Hippocampal formation (tissue), 2 donors: Measurements from ENCODE around the gene CTNNB1.

ENCODE experiments used
- DNase-seq, 2 donors: peaks; one replicate each; lab custom pipeline; 2025; lab: John Stamatoyannopoulos, UW

CTNNB1 gene

DNA sequence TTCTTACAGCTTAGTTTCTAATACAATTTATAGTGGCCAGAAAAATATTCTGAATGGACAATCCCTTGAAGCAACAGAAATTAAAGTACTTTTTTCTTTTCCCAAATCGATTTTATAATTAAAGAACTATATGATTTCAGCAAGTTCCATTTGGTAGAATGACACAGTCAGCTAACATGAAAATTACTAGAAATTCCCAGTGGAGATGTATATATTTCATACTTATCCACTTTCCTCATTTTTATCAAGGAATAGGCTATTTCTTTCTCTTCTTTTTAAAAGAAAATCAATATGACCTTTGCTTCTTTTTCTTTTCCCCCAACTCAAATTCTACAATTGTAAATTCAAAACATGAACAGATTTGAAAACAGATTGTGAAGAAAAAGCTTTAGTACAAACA is 6.4 kb upstream of the CTNNB1 start:
- DNase-seq, result no peak

DNA sequence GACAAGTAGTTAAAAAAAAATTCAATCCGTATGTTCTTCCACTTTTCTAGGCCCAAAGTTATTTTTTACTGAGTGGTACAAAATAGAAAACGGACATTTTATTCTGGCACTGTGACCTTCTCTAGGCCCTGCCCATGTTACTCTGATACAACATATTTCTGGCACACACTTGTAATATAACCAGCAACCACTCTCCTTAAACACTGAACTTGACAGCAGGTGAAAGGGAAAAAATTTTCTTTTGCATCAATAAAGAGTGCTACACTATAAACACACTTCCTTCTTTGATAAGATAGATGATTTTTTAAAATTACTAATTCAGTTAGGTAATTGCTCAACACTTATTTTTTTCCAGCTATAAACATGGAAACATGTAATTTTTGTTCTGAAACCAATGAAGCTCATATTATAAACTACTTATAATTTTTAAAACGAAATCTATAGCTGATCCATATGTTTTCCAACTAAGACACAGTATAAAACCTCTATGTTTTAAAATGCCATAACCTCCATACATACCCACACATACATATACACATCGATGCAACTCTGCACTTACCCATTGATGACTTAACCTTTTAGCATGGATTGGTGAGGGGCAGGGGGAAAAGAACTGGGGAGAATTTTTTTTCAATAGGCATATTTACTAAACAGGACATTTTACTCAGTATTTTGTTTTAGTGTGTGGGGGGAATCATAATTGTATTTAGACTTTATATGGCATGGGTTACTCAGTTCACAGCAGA is 5.3 kb upstream of the CTNNB1 start:
- no peak for DNase-seq

DNA sequence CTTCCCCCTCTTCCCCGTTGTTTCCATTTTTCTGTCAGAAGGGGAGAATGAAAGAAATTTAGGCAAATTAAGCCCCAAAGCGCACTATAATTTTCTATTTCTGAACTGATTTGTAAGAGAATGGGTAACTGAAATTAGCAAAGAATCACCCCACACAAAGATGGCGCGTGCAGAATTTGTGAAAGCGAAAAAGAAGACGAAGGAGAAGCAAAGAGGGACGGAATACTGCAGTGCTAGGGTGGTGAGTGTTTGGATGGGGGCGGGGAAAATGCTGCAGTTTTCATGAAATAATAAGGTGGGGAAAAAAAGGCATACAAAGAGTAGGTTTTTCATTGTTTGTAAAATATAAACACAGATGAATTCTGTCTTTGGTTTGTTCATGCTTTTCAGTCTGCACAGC is 4.6 kb upstream of the CTNNB1 start:
- no peak for DNase-seq

DNA sequence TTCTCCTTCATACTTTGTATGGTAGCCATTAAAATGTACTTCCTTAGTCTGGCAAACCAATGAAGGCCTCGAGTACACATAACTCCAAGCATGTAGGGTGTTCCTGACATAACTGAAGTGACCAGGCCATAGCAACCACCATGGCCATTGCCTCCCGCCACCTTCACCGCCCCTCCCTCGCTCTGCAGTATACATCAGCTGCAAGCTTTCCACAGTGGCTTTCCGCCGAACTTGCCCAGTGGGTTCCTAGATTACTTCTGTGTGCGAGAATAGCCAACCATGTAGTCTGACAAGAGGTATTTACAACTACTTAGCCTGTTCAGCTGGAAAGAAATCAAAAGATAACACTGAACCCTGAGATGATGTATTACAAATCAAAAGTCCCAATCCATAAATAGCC is 3.4 kb upstream of the CTNNB1 start:
- DNase-seq, result no peak

DNA sequence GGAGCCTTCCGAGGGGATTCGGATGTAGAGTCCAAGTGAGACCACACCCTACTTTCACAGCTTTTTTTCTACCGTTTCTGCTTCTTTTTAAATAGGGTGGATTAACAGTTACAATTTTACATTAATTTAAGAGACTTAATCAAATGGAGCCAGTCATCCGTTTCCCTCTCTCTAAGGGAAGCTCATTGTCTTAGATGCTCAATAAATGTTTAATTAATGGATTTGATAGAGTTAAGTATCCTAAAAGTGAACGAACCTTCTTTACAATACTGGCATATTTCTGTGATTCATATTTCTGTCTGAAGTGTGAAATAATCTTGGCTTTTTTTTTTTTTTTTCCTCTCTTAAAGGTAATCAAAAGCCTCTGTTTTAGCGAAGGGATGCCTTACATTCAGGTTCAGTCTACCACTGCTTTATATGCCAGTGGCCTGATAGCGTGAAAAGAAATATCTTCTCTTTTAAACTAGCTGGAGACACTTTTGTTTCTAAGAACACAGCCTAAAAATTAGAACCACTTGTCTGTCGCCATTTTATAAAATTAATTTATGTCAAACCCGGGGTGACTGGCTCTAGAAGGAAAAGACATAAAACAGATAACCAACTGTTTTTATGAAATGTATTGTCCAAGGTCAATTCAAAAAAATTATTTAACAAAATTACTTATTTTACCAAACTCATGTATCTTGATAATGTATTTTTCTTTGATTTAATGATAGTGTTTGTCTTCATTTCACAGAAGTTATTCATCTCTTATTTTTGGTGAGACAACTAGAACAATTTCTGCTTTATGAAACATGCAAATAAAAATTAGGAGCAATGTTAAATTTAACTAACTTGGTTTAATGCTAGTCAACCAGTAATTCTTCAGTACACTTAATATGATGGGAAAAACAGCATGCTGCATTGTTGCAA is 2.5 kb upstream of the CTNNB1 start:
- no peak for DNase-seq

DNA sequence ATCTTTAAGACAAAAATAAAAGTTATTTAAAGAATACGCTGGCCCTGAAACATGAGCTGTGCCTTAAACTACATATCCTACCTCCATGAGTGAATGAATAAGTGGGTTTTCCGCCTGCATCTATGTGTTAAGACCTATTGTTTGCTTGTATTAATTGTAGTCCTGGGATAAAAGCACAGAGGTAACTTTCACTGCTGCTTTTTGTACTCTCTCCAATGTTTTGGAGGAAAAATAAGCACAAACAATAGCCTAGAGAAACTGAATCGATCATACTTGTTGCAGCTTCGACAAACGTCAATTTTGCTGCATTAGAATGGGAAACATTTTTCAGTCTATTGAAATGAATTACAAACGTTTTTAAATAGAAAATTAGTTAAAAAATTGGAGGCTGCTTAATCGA is 1.3 kb upstream of the CTNNB1 start:
- DNase-seq, result no peak

DNA sequence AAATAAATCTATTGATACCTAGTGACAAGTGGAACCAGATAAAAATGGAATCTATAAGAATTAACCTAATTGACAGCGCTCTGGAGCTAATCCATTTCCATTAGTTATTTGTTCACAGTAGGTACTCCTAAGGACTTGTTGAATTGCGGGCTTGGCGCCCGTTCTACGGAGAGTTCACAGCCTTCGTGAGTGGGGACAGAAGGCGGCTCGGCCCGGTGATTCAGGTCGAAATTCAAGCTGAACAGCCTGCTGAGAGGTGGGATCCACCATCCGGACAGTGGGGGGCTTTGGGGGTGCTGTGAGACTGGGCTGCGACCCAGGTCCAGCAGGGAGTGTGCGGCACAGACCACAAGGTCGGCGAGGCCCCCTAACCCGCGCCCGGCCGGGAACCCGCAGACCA is 779 bp upstream of the CTNNB1 start:
- no peak for DNase-seq

DNA sequence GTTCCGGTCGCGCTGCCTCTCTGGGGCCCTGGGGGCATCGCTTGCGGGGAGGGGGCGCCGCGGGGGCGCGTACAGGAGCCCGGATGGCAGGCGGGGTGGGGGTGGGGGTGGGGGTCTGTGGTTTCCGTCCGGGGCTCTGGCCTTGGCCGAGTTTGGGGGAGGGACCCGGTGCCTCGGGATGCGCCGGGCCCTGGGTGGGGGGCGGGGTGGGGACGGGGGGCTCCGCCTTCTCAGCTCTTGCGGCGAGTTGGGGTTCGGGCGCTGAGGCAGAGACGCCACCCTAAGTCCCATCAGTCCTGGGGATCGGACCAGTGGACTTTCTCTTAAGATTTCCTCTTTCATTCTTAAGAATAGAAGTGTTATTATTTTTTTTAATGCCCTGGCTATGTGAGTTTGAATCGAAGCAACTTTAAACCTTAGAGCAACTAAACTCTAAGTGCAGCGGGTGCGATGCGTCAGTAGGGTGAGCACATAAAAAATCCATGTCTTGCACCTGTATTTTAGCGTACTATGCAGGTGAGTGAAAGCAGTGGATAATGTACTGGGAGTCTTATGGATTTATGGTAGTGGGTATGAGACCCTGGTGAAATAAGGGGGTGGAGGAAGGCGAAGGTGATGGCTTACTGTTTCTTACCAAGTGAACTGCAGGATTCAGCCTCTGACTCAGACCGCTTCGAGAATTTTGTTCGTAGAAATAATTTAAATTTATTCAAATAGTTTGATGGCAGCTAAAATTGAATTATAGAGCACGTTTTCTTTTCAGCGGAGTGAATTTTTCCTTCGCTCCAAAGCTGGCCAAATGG is 762 bp downstream of the CTNNB1 start:
- no peak for DNase-seq

DNA sequence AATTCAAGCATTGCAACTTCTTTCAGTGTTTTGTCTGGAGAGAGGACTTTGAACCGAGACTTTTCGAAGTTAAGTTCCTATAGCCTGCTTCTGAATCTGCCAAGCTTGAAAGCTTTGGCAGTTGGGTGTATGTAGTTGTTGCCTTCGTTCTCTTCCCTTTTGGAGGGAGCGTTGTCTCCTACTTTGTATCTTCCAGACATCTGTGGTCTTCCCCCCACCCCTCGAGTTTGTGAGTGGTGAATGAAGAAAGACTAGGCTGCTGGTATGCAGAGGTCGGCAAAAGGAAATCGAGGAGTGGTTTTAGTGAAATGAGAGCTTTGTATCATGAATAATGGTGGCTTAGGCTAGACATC is 1.3 kb downstream of the CTNNB1 start:
- peak in 1 of 2 donors; percentile 69 for DNase-seq

DNA sequence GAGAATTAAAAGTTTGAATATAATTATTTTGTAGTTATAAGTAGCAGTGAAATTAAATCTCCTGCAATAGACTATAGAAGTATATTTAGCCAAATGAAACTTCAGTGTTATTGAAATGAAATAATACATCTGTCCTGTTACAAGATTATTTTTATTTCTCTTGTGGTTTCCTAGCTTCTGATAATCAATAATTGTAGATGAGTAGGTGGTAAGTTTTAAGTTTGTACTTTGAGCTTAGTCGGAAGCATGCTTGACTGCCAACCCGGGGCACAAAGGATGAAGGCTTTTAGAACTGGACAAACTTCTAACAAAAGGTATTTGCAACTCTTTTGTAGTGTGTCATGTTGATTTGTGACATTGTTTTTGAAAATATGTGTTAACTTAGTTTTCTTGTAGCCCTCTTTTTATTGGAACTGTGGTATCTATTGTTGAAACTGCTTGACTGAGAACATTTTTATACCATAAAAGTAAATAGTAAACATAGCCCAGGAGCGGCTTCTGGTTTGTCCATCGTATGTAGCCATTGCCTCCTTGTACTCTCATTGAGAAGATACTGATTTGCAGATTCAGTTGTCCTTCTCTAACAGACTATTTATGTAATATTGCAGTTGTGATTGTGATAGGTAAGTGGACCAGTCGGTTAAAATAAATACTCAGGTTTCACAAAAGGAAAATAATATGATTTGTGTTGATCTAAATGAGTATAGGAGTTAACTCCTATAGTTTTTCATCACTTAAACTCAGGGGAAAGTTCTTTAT is 2.9 kb downstream of the CTNNB1 start:
- DNase-seq, result no peak

DNA sequence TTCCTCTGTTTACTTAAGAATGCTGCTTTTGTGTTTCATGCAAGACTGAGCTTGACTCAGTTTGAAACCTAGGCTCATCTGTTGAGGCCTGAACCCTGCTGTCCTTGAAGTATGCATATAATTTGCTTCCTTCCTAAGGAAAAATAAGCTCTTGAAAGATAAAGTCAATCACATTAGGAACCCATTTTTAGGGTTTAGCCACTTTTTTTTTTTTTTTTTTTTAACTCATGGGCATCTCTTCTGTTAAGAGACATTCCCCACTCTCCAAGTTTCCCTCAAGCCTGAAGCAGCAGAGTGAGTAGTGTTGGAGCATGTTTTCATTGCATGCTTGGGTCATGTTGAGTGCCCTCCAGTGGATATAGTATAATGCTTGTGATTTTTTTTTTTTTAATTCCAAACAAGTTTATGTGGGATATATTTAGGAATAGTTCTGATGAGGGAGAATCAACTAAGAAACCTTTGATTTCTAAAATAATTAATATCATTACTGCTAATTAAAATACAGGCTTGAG is 3.6 kb downstream of the CTNNB1 start:
- peak in 1 of 2 donors; percentile 41 for DNase-seq

DNA sequence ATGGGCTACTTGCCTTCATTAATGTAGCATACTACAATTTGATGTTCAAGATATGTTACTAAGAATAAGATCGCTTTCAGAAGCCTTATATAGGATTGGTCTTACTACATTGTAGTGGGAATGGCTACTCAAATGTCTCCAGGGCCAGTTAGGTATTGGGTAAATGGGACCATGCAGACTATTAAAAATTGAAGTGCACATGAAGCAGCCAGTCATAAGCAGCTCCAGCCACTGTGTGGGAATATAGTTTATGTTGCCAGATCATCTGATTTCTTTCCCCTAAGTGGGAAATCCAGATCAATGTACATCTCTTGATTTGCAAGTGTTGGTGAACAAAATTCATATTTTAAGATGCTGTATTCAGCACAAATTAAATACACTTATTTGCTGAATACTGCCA is 5.1 kb downstream of the CTNNB1 start:
- no peak for DNase-seq

DNA sequence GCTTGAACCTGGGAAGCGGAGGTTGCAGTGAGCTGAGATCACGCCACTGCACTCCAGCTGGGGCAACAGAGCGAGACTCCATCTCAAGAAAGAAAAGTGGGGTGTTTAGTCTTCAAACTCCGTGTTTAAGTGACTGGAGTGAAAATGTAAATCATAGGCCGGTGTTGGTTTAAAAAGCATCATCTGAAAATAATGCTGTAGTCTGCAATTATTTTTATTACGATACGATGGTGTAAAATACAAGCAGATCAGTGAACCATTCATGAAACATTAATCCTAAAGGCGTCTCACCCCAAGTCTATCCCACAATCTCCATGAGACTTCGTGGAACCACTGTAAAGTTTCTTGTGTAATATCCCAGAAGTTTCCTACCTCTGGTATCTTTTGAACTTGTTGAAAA is 6.3 kb downstream of the CTNNB1 start:
- no peak for DNase-seq

DNA sequence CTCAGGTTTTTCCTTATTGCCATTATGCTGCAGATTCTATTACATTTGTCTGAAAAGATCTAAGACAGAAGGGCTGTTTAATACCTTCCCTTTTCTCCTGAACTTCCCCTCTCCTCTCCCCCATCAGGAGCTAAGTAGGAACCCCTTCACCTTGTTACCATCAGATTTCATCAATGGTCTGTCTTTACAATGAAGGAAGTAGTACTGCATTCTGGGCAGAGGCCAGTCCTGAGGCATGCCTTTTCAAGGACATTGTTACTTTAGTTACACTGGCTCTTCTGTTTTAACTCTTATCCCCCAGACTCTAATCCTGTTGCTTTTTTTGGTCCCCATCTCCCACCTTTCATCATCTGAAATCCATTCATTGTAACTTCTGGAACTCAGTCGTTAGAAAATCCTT is 8.1 kb downstream of the CTNNB1 start:
- DNase-seq, result no peak

DNA sequence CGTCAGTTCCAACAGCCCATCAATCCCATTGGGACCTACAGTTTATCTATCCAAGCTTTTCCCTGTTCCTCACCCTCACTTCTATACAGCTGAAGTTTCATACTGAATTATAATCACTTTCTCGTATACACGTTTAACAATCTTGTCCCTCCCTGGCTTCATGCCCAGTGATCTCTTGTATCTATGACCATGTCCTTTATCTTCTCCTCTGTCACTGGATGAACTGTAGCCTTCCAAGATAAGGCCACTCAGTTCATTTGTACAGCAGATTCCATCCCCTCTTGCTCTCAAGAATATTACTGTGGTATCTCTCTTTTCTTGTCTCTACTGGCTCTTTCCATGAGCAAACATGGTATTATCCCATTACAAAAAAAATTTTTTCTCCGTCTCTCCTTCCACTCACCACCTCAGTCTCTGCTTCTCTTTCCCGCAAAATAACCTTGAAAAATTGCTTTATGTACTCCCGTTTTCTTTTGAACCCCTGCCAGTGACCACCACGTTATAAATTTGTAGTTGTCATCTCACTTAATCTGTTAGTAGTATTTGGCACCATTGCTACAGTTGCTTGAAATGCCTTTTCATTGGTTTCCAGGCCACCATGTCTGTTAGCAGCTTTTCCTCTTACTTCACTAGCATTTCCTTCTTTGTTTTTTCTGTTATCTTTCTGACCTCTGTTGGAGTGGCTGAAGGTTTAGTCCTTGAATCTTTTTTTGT is 9.4 kb downstream of the CTNNB1 start:
- DNase-seq, result no peak

DNA sequence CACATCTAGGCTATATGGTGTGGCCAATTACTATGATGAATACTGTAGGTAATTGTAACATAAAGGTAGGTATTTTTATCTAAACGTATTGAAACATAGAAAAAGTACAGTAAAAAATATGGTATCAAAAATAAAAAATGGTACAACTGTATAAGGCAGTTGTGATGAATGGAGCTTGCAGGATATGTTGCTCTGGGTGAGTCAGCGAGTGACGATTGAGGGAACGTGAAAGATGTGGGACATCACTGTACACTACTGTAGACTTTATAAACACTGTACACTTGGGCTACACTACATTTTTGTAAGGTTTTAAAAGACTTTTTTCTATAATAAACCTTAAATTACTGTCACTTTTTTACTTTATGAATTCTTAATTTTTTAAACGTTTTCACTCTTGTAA is 10.3 kb downstream of the CTNNB1 start:
- DNase-seq, result no peak

DNA sequence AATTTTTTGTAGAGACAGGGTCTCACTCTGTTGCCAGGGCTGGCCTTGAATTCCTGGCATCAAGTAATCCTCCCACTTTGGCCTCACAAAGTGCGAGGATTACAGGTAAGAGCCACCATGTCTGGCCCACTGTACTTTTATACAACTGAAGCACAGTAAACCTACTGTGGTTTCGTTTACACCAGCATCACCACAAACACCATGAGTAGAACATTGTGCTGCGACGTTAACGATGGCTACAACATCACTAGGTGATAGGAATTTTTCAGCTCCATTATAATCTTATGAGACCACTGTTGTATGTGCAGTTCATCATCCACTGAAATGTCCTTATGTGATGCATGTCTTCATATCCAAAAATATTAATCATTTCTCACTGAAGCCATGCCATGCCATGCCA is 11.7 kb downstream of the CTNNB1 start:
- no peak for DNase-seq

DNA sequence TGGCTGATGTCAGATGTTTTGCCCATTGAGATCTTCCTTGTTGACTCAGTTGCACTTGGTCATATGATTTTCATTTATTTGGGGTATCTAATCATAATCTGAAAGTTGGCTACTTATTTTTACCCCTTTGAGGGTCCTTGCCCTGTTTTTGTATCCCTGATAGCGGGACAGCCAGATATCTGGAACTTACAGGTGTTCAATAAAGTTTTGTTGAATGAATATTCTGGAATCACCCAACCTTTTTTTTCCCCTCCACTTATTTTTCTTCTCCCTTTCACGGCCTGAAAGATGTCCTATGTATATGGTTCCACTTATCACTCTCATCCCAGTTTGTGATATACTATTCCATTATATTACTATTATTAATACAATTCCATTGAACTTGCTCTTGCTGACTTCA is 12.8 kb downstream of the CTNNB1 start:
- DNase-seq, result no peak

DNA sequence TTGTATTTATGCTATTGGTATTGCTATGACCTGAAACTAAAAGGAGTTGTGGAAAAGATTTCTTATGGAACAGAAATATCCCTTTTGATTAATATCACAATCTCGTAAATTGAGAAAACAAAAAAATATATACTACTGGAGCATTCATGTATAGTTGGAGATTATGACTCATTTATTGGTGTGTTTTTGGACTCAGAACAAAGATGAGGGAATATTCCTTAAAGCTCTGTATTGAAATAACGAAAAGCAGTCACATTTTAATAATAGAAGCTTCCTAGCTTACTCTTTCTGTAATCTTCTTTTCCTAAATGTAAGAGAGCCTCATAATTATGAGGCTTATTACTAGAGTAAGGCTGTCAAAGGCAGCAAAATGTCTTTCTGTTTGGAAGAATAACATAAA is 14.3 kb downstream of the CTNNB1 start:
- DNase-seq, result no peak

DNA sequence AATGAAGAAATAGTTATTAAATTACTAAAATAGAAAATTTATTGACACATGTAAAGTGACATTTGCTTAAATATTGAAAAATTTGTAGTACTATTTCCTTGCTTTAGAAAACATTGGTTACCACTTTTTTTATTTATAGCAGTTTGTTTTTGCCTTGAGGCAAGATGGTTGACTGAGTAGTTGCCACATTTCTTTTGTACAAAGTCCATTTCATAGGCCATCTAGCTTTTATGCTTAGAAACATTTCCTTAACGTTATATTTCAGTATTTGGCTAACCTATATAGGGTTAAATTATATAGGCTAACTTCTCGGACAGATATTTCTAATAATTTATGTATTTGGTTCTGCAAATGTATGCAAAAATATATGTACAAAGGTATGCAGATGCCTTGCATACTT is 17.1 kb downstream of the CTNNB1 start:
- DNase-seq, result no peak

DNA sequence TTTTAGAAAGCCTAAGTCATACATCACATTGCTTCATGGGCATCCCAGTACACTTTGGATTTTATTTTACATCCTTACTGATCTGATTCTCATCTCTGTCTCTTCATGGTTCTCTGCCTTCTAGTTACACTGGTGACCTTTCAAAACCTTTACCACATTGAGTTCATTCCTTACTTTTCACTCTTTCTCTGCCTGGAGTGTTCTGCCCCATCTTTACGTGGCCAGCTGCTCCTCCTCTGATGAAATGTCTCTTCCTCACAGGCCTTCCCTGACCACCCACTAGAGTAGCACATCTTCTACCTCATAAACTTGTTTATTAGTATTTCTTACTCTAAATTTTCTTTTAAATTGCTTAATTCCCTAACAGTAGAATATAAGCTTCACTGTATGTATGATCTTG is 17.7 kb downstream of the CTNNB1 start:
- DNase-seq, result no peak
